CD4-positive, alpha-beta T cell (primary cell): ENCODE results near the gene FUT8. TPM values are rescaled to one million over a fixed set of nuclear protein-coding genes. Genes with fewer than 3 reads are reported as not detected.

ENCODE experiments used
- ATAC-seq: fragments of 200-7000 bp; cut with Tn5 transposase; one replicate; pipeline ENCODE4 v1.10.0; 2022; ENCODE audit warnings: mild to moderate bottlenecking; ENCODE audit not compliant: poor library complexity
- CTCF ChIA-PET: fragments of 350-600 bp; sonication (Branson Sonifier 250); formaldehyde crosslinking; loops from one replicate; lab custom pipeline; 2021; ENCODE audit warnings: antibody characterized with exemption, inconsistent platforms; lab: Charles Lee
- POLR2A ChIA-PET: fragments of 350-600 bp; sonication (Branson Sonifier 250); formaldehyde crosslinking; loops from one replicate; lab custom pipeline; 2021; ENCODE audit warnings: antibody characterized with exemption, inconsistent platforms; lab: Charles Lee
- DNase-seq, 14 experiments: peaks; one replicate each; pipeline ENCODE4 v3.0.0-alpha.2; 2013 to 2020; ENCODE audit warnings: mixed read lengths in 2 of 14
- H3K27ac ChIP-seq, 2 donors: one replicate each; pipeline versions ENCODE4 v1.5.1 to v1.7.0; 2013; ENCODE audit warnings: low read length in 2 of 2, low read depth in 1 of 2, mild to moderate bottlenecking in 1 of 2
- H3K27me3 ChIP-seq, 2 experiments: 1 replicate in 1 of 2; 2 replicates in 1 of 2; pipeline versions ENCODE4 v1.6.1 to v1.7.0; 2013; ENCODE audit warnings: low read length in 2 of 2, control low read depth in 1 of 2, mild to moderate bottlenecking in 1 of 2, moderate library complexity in 1 of 2; ENCODE audit not compliant: insufficient read depth in 2 of 2, control insufficient read depth in 1 of 2
- H3K36me3 ChIP-seq: one replicate; pipeline ENCODE4 v1.6.1; 2013; ENCODE audit warnings: low read length, control low read depth; ENCODE audit not compliant: insufficient read depth
- H3K4me1 ChIP-seq: one replicate; pipeline ENCODE4 v1.6.1; 2013; ENCODE audit warnings: low read length, control low read depth; ENCODE audit not compliant: insufficient read depth
- H3K4me3 ChIP-seq: one replicate; pipeline ENCODE4 v1.5.1; 2013; ENCODE audit warnings: mild to moderate bottlenecking, low read length, moderate library complexity
- H3K9me3 ChIP-seq, 2 experiments: 1 replicate in 1 of 2; 2 replicates in 1 of 2; pipeline versions ENCODE4 v1.6.1 to v1.7.0; 2013; ENCODE audit warnings: low read length in 2 of 2, mild to moderate bottlenecking in 2 of 2, control low read depth in 1 of 2, moderate library complexity in 1 of 2; ENCODE audit not compliant: control insufficient read depth in 1 of 2, insufficient read depth in 1 of 2
- H3K27ac Mint-ChIP-seq: one replicate; pipeline ENCODE4 v1.8.0; 2020; ENCODE audit warnings: mixed read lengths
- H3K27me3 Mint-ChIP-seq: one replicate; pipeline ENCODE4 v1.8.0; 2021; ENCODE audit warnings: mixed read lengths
- H3K36me3 Mint-ChIP-seq: one replicate; pipeline ENCODE4 v1.8.0; 2021; ENCODE audit warnings: low read depth, mixed read lengths
- H3K4me1 Mint-ChIP-seq: one replicate; pipeline ENCODE4 v1.8.0; 2021; ENCODE audit warnings: low read depth, mixed read lengths
- H3K4me3 Mint-ChIP-seq: one replicate; pipeline ENCODE4 v1.8.0; 2020; ENCODE audit warnings: mild to moderate bottlenecking, mixed read lengths
- H3K9me3 Mint-ChIP-seq: one replicate; pipeline ENCODE4 v1.8.0; 2020; ENCODE audit warnings: mixed read lengths
- CTCF ChIP-seq: fragments of 200-600 bp; IDR thresholded peaks from one replicate; pipeline ENCODE4 v1.8.0; 2022; ENCODE audit warnings: antibody characterized with exemption, mild to moderate bottlenecking
- intact Hi-C, 2 experiments: fragments of 100-400 bp; cut with DNase I in 1 of 2; cut with micrococcal nuclease in 1 of 2; formaldehyde crosslinking; loops; one replicate each; pipeline versions ENCODE4 v1.15.1 to v1.9.0; 2023 to 2025; cut with DNase I, micrococcal nuclease
- total RNA-seq, 174 experiments: library from RNA in 2 of 174; stranded (reverse) in 2 of 174; gene quantifications; one replicate each; pipeline ENCODE4 v1.2.3 and lab custom pipeline; 2021 to 2026

Gene FUT8
- total RNA-seq, 2 experiments from 2014 or later: 31.3 to 39.1 TPM

GRCh38 chr14:65370801-65371248, 41.7 kb upstream of the FUT8 start:
- POLR2A ChIA-PET: no interaction called here
- Histone ChIP-seq H3K36me3 (no peaks in the 10 kb centered on the region), H3K4me3 (no peak overlapping the region), H3K9me3 (no peaks in the 10 kb centered on the region), H3K27ac (no peak overlapping the region), H3K4me1 (peaks cover 10% of the 10 kb centered on the region), H3K27me3 (no peaks in the 10 kb centered on the region)
- H3K9me3 Mint-ChIP-seq: no peaks in the 10 kb centered on the region
- no peak overlapping the region for H3K27ac Mint-ChIP-seq
- no peak for TF ChIP-seq CTCF
- DNase-seq (no peak), ATAC-seq (no peak)
- no peak overlapping the region for H3K4me3 Mint-ChIP-seq
- intact Hi-C loops: no loop called here
- no peaks in the 10 kb centered on the region for H3K27me3 Mint-ChIP-seq
- H3K36me3 Mint-ChIP-seq: no peaks in the 10 kb centered on the region
- CTCF ChIA-PET: no interaction called here
- peaks cover 17% of the 10 kb centered on the region for H3K4me1 Mint-ChIP-seq

DNA sequence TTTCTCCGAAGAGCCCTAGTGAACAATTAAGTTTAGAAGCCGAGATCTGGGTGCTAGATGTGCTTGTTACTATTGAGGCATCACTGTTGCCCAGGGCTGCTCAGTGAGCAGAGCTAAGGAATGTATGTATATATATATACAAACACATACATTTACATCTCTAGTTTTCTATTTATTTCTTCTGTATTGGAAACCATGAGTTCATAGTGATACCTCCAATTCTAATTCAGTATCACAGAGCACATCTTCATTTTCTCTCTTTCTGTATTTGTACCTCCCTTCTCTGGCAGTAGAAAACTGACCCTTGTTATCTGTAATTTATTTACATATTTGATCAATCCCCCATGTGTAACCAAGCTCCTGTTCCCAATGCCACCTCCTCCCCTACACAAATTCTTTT, 40.7 kb upstream of the FUT8 start:
- Mint-ChIP-seq H3K4me1 (peaks cover 17% of the 10 kb centered on the region), H3K9me3 (no peaks in the 10 kb centered on the region), H3K27me3 (no peaks in the 10 kb centered on the region), H3K4me3 (no peak overlapping the region), H3K27ac (no peak overlapping the region), H3K36me3 (no peaks in the 10 kb centered on the region)
- Histone ChIP-seq H3K4me3 (no peak overlapping the region), H3K9me3 (no peaks in the 10 kb centered on the region), H3K27ac (no peak overlapping the region), H3K36me3 (no peaks in the 10 kb centered on the region), H3K27me3 (no peaks in the 10 kb centered on the region), H3K4me1 (peaks cover 10% of the 10 kb centered on the region)
- POLR2A ChIA-PET: interaction anchor here (0.6 kb wide), 1 partner anchor 305 kb away, joined by 3 read pairs; no protein-coding TSS in a partner anchor
- DNase-seq (no peak), ATAC-seq (no peak)
- CTCF ChIA-PET: no interaction called here
- intact Hi-C loops: no loop called here
- TF ChIP-seq CTCF: no peak

GRCh38 chr14:65373016-65373670, 39.4 kb upstream of the FUT8 start:
- CTCF ChIA-PET: no interaction called here
- Mint-ChIP-seq H3K27ac (no peak overlapping the region), H3K9me3 (no peaks in the 10 kb centered on the region), H3K27me3 (no peaks in the 10 kb centered on the region), H3K4me1 (peaks cover 17% of the 10 kb centered on the region), H3K4me3 (no peak overlapping the region), H3K36me3 (peaks cover 2% of the 10 kb centered on the region)
- POLR2A ChIA-PET: no interaction called here
- intact Hi-C loops: no loop called here
- Histone ChIP-seq H3K4me1 (peaks cover 10% of the 10 kb centered on the region), H3K27me3 (no peaks in the 10 kb centered on the region), H3K4me3 (no peak overlapping the region), H3K9me3 (no peaks in the 10 kb centered on the region), H3K27ac (no peak overlapping the region), H3K36me3 (no peaks in the 10 kb centered on the region)
- no peak for DNase-seq
- no peak for ATAC-seq
- TF ChIP-seq CTCF: no peak
